HFFc6 (cell line): ENCODE data around the gene ROBO1. TPM values are rescaled to one million over a fixed set of nuclear protein-coding genes. Genes with fewer than 3 reads are reported as not detected.

Experiments used
- DNase-seq: peaks from one replicate; pipeline ENCODE4 v3.0.0-alpha.2; 2018
- H3K27ac Mint-ChIP-seq: 2 replicates; pipeline ENCODE4 v1.8.0; 2020; ENCODE audit warnings: mild to moderate bottlenecking, mixed read lengths
- H3K27me3 Mint-ChIP-seq: 2 replicates; pipeline ENCODE4 v1.8.0; 2021; ENCODE audit warnings: mild to moderate bottlenecking, moderate library complexity, mixed read lengths; ENCODE audit not compliant: insufficient read depth
- H3K36me3 Mint-ChIP-seq: 2 replicates; pipeline ENCODE4 v1.8.0; 2021; ENCODE audit warnings: low read depth, mixed read lengths
- H3K4me1 Mint-ChIP-seq: 2 replicates; pipeline ENCODE4 v1.8.0; 2020; ENCODE audit warnings: low read depth, mixed read lengths
- H3K4me3 Mint-ChIP-seq: 2 replicates; pipeline ENCODE4 v1.8.0; 2020; ENCODE audit warnings: mild to moderate bottlenecking, moderate library complexity, mixed read lengths
- H3K9me3 Mint-ChIP-seq: 2 replicates; pipeline ENCODE4 v1.8.0; 2020; ENCODE audit warnings: mild to moderate bottlenecking, mixed read lengths
- CTCF ChIP-seq: fragments of 200-600 bp; sonication (generic); IDR thresholded peaks from 2 replicates; pipeline ENCODE4 v1.5.0; 2021; ENCODE audit warnings: antibody characterized with exemption, mild to moderate bottlenecking
- total RNA-seq, 6 experiments: library from RNA; stranded (reverse); fragmentation: NEBNext Ultra II Directional; extraction: Animal tissue kit (Norgen Biotek cat#: 25700); gene quantifications; 2 replicates in 1 of 6; 3 replicates in 5 of 6; pipeline ENCODE4 v1.2.3, GENCODE V29; 2021

The ROBO1 gene
- total RNA-seq, 6 experiments from 2014 or later = 38.7 to 51.3 (median 41.7) TPM

GRCh38 chr3:78822726-78823125 is 945.1 kb downstream of the ROBO1 start:
- peaks cover 33% of the 10 kb centered on the region for H3K4me1 Mint-ChIP-seq
- no peaks in the 10 kb centered on the region for H3K27me3 Mint-ChIP-seq
- DNase-seq = no peak
- no peaks in the 10 kb centered on the region for H3K36me3 Mint-ChIP-seq
- H3K27ac Mint-ChIP-seq = no peak overlapping the region
- H3K4me3 Mint-ChIP-seq = no peak overlapping the region
- TF ChIP-seq CTCF = no peak
- H3K9me3 Mint-ChIP-seq = no peaks in the 10 kb centered on the region

- no peak for DNase-seq
- no peak overlapping the region for H3K27ac Mint-ChIP-seq
- H3K36me3 Mint-ChIP-seq = no peaks in the 10 kb centered on the region
- H3K4me1 Mint-ChIP-seq = peaks cover 34% of the 10 kb centered on the region
- H3K4me3 Mint-ChIP-seq = no peak overlapping the region
- H3K27me3 Mint-ChIP-seq = no peaks in the 10 kb centered on the region
- H3K9me3 Mint-ChIP-seq = no peaks in the 10 kb centered on the region
- TF ChIP-seq CTCF = no peak
Measured at GRCh38 chr3:78820542-78820941, 947.3 kb downstream of the ROBO1 start.

- no peak overlapping the region for H3K4me3 Mint-ChIP-seq
- no peaks in the 10 kb centered on the region for H3K36me3 Mint-ChIP-seq
- no peak overlapping the region for H3K27ac Mint-ChIP-seq
- no peak for TF ChIP-seq CTCF
- H3K4me1 Mint-ChIP-seq = peaks cover 12% of the 10 kb centered on the region
- H3K9me3 Mint-ChIP-seq = no peaks in the 10 kb centered on the region
- DNase-seq = no peak
- H3K27me3 Mint-ChIP-seq = no peaks in the 10 kb centered on the region
Measured at GRCh38 chr3:78818161-78818985, 949.4 kb downstream of the ROBO1 start.

- Mint-ChIP-seq H3K4me3 (no peak overlapping the region), H3K36me3 (no peaks in the 10 kb centered on the region), H3K27ac (no peak overlapping the region), H3K9me3 (no peaks in the 10 kb centered on the region), H3K27me3 (no peaks in the 10 kb centered on the region), H3K4me1 (peaks cover 17% of the 10 kb centered on the region)
- no peak for TF ChIP-seq CTCF
- DNase-seq = no peak
Measured at GRCh38 chr3:78814893-78815562, 952.8 kb downstream of the ROBO1 start.

GRCh38 chr3:78812166-78812565 is 955.6 kb downstream of the ROBO1 start:
- H3K36me3 Mint-ChIP-seq = no peaks in the 10 kb centered on the region
- no peak for DNase-seq
- H3K27me3 Mint-ChIP-seq = no peaks in the 10 kb centered on the region
- H3K9me3 Mint-ChIP-seq = no peaks in the 10 kb centered on the region
- no peak overlapping the region for H3K27ac Mint-ChIP-seq
- TF ChIP-seq CTCF = no peak
- no peak overlapping the region for H3K4me3 Mint-ChIP-seq
- H3K4me1 Mint-ChIP-seq = peaks cover 9% of the 10 kb centered on the region
